Stimulated activated CD4-positive, alpha-beta T cell treated with anti-CD3 and anti-CD28 coated beads, Interleukin-12 subunit alpha, Interleukin-12 subunit beta, amount 100 ng/mL, for 4 hours (primary cell): ENCODE results near the gene SELENON.
A peak's percentile ranks its signal among the peaks of the same experiment; 100 is the strongest.
"Not testable (repeated sequence)": the region's sequence is repeated elsewhere in the genome, so short reads cannot be mapped to it uniquely, and the experiment has no call there.

Experiments used
- DNase-seq: peaks from one replicate; pipeline ENCODE4 v3.0.0-alpha.2; 2020

SELENON gene

GRCh38 chr1:25831569-25832196 is 31.7 kb downstream of the SELENON start:
- no peak for DNase-seq

- no peak for DNase-seq
These were observed 32.5 kb downstream of the SELENON start for GRCh38 chr1:25832336-25833037.

- no peak for DNase-seq
These were observed 33.2 kb downstream of the SELENON start for GRCh38 chr1:25833158-25833557.

- no peak for DNase-seq
These were observed 34.9 kb downstream of the SELENON start for GRCh38 chr1:25834894-25835293.

- no peak for DNase-seq
These were observed 36.7 kb downstream of the SELENON start for GRCh38 chr1:25836695-25837094.

GRCh38 chr1:25837262-25837875 is 37.4 kb downstream of the SELENON start:
- DNase-seq: no peak

GRCh38 chr1:25839808-25840207 is 39.8 kb downstream of the SELENON start:
- DNase-seq: not testable (repeated sequence)

- DNase-seq: no peak
These were observed 43.5 kb downstream of the SELENON start for GRCh38 chr1:25843483-25843882.

- no peak for DNase-seq
These were observed 44.7 kb downstream of the SELENON start for GRCh38 chr1:25844536-25845337.

GRCh38 chr1:25845664-25846063 is 45.7 kb downstream of the SELENON start:
- no peak for DNase-seq

GRCh38 chr1:25847929-25848328 is 47.9 kb downstream of the SELENON start:
- DNase-seq: no peak

GRCh38 chr1:25848531-25848930 is 48.5 kb downstream of the SELENON start:
- DNase-seq: no peak

GRCh38 chr1:25854554-25854953 is 54.6 kb downstream of the SELENON start:
- DNase-seq: no peak

GRCh38 chr1:25856856-25857255 is 56.9 kb downstream of the SELENON start:
- no peak for DNase-seq

GRCh38 chr1:25858494-25858893 is 58.5 kb downstream of the SELENON start:
- no peak for DNase-seq

GRCh38 chr1:25858906-25859789 is 59.2 kb downstream of the SELENON start, which contains the start of gene AUNIP:
AUNIP (minus strand) TSS chr1:25859457; CDS start chr1:25859357, 100 bp downstream.
- peak; percentile 92 for DNase-seq

GRCh38 chr1:25861316-25862286 is 61.6 kb downstream of the SELENON start:
- no peak for DNase-seq

GRCh38 chr1:25862785-25863485 is 62.9 kb downstream of the SELENON start:
- no peak for DNase-seq

GRCh38 chr1:25863486-25864262 is 63.7 kb downstream of the SELENON start:
- no peak for DNase-seq
